ENCODE results near the gene MTMR3. TPM values are rescaled to one million over a fixed set of nuclear protein-coding genes. Genes with fewer than 3 reads are reported as not detected.

Gene MTMR3
- total RNA-seq, 1 experiment from 2014 or later: 27.0 TPM

- CTCF ChIA-PET: no interaction called here
- Histone ChIP-seq H3K36me3 (ENCODE audit: control insufficient read depth in 1 of 2, insufficient read depth in 2 of 2, low read length in 2 of 2) (peaks cover 8 to 10% of the 10 kb centered on the region in 2 experiments; a peak in 3 of 4 replicates), H3K4me3 (replicated peaks in 1 of 2; ENCODE audit: low read depth in 1 of 2, low read length in 2 of 2) (no peak overlapping the region), H4K20me1 (ENCODE audit: insufficient read depth) (no peaks in the 10 kb centered on the region), H3K27me3 (ENCODE audit: insufficient read depth, low read length) (no peaks in the 10 kb centered on the region), H2AFZ (ENCODE audit: low read depth, low read length, poor library complexity, severe bottlenecking) (no peak overlapping the region), H3K4me1 (ENCODE audit: control insufficient read depth in 1 of 2, insufficient read depth in 2 of 2, low read length in 2 of 2) (peaks cover 10 to 14% of the 10 kb centered on the region in 2 experiments), H3K4me2 (ENCODE audit: low read length) (no peak overlapping the region), H3K27ac (ENCODE audit: low read depth, low read length) (no peak overlapping the region), H3K9me3 (ENCODE audit: control insufficient read depth in 1 of 2, insufficient read depth in 1 of 2, low read depth in 1 of 2, low read length in 2 of 2) (no peaks in the 10 kb centered on the region), H3K79me2 (ENCODE audit: insufficient read depth, low read length) (no peaks in the 10 kb centered on the region), H3K9ac (ENCODE audit: low read length) (no peak overlapping the region), H3K9me2 (ENCODE audit: insufficient read depth) (no peaks in the 10 kb centered on the region)
- POLR2A ChIA-PET: no interaction called here
- TF ChIP-seq JUND (IDR thresholded peaks at IDR 0.05): no peak
- intact Hi-C loops (cut with micrococcal nuclease): no loop called here
- ATAC-seq: no peak
- RAD21 ChIA-PET (ENCODE audit: low non-redundant PET in 1 of 2, low total read pairs in 2 of 2, uncharacterized antibody in 2 of 2, unreplicated experiment in 2 of 2): no interaction called here
- no peak for DNase-seq (ENCODE audit: low read depth, low spot score)
- no TSS peak for BruUV-seq (replicated peaks)
Measured at GRCh38 chr22:30024231-30024630, 141.3 kb downstream of the MTMR3 start.

DNA sequence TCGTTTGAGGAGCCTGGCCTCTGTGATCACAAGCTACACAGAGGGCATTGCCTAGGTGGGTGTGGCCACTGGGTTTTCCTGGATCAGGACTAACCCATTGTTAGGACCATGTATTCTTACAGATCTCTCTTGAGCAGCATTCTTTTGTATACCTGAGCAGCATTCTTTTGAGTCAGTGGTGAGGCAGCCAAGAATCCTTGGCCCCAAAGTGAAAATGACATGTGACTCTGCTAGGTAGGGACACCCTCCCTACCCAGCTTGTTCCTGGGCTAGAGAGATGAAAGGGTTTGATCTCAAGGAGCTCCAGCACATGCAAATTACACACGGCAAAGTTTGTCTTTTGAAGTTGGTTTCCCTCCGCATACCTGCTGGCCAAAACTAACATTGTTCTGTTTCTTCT, 142.2 kb downstream of the MTMR3 start:
- Histone ChIP-seq H3K36me3 (ENCODE audit: control insufficient read depth in 1 of 2, insufficient read depth in 2 of 2, low read length in 2 of 2) (peaks cover 8 to 10% of the 10 kb centered on the region in 2 experiments; a peak in 3 of 4 replicates), H3K9me3 (ENCODE audit: control insufficient read depth in 1 of 2, insufficient read depth in 1 of 2, low read depth in 1 of 2, low read length in 2 of 2) (no peaks in the 10 kb centered on the region), H4K20me1 (ENCODE audit: insufficient read depth) (no peaks in the 10 kb centered on the region), H3K27ac (ENCODE audit: low read depth, low read length) (no peak overlapping the region), H3K9me2 (ENCODE audit: insufficient read depth) (no peaks in the 10 kb centered on the region), H3K27me3 (ENCODE audit: insufficient read depth, low read length) (no peaks in the 10 kb centered on the region), H2AFZ (ENCODE audit: low read depth, low read length, poor library complexity, severe bottlenecking) (no peak overlapping the region), H3K4me1 (ENCODE audit: control insufficient read depth in 1 of 2, insufficient read depth in 2 of 2, low read length in 2 of 2) (peaks cover 10 to 14% of the 10 kb centered on the region in 2 experiments), H3K79me2 (ENCODE audit: insufficient read depth, low read length) (no peaks in the 10 kb centered on the region), H3K9ac (ENCODE audit: low read length) (no peak overlapping the region), H3K4me2 (ENCODE audit: low read length) (no peak overlapping the region), H3K4me3 (replicated peaks in 1 of 2; ENCODE audit: low read depth in 1 of 2, low read length in 2 of 2) (no peak overlapping the region)
- TF ChIP-seq EGR1 (IDR thresholded peaks at IDR 0.05; ENCODE audit: low read depth) (no peak), ATF3 (IDR thresholded peaks at IDR 0.05) (no peak), CBX3 (IDR thresholded peaks at IDR 0.05; ENCODE audit: low read depth) (no peak), FOSL1 (IDR thresholded peaks at IDR 0.05; ENCODE audit: low read depth) (no peak), ZFX (IDR thresholded peaks at IDR 0.05) (no peak), CEBPB (IDR thresholded peaks at IDR 0.05; ENCODE audit: low read depth) (no peak), ZNF274 (IDR thresholded peaks at IDR 0.05; ENCODE audit: low read depth, low read length) (no peak), JUND (IDR thresholded peaks at IDR 0.05) (no peak), SIN3A (IDR thresholded peaks at IDR 0.05; ENCODE audit: low read depth) (no peak), ELF1 (IDR thresholded peaks at IDR 0.05; ENCODE audit: borderline replicate concordance, low read depth) (no peak), TCF7L2 (IDR thresholded peaks at IDR 0.05; ENCODE audit: borderline replicate concordance, extremely low read depth, insufficient read depth, insufficient read length) (no peak), POLR2AphosphoS5 (IDR thresholded peaks at IDR 0.05; ENCODE audit: low read depth, low read length) (no peak), SP1 (IDR thresholded peaks at IDR 0.05; ENCODE audit: low read depth) (no peak), YY1 (IDR thresholded peaks at IDR 0.05; ENCODE audit: extremely low read depth, insufficient replicate concordance, low read depth, low read length) (no peak), RAD21 (IDR thresholded peaks at IDR 0.05; ENCODE audit: low read depth) (no peak)
- TF ChIP-seq, protein P1, sequence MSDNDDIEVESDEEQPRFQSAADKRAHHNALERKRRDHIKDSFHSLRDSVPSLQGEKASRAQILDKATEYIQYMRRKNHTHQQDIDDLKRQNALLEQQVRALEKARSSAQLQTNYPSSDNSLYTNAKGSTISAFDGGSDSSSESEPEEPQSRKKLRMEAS (IDR thresholded peaks at IDR 0.05): no peak
- no TSS peak for BruUV-seq (replicated peaks)
- ChIA-PET CTCF (no interaction called here), POLR2A (no interaction called here), RAD21 (ENCODE audit: low non-redundant PET in 1 of 2, low total read pairs in 2 of 2, uncharacterized antibody in 2 of 2, unreplicated experiment in 2 of 2) (no interaction called here)
- no peak for DNase-seq (ENCODE audit: low read depth, low spot score)
- no peak for ATAC-seq
- intact Hi-C loops (cut with micrococcal nuclease): no loop called here

Measured in HCT116 (cell line).